H1 (cell line): ENCODE measurements around the gene BEAN1. TPM values are rescaled to one million over a fixed set of nuclear protein-coding genes. Genes with fewer than 3 reads are reported as not detected.

Experiments
- CTCF ChIA-PET: fragments of 300-600 bp; sonication (Branson Sonifier 250); formaldehyde crosslinking; loops from one replicate; lab custom pipeline; 2021; ENCODE audit not compliant: partially characterized antibody; lab: Charles Lee
- POLR2A ChIA-PET: fragments of 300-600 bp; sonication (Branson Sonifier 250); formaldehyde crosslinking; loops from one replicate; lab custom pipeline; 2021; ENCODE audit warnings: inconsistent platforms; ENCODE audit not compliant: partially characterized antibody; lab: Charles Lee
- DNase-seq, 2 experiments: peaks; one replicate each; pipeline versions ENCODE4 v3.0.0 to v3.0.0-alpha.2; 2010 to 2022; ENCODE audit warnings: low spot score in 2 of 2, low read depth in 1 of 2, mixed read lengths in 1 of 2
- FAIRE-seq: peaks from 2 replicates; lab custom pipeline; 2011; peaks lifted over from hg19 to GRCh38; lab: Jason Lieb, UNC
- H2AFZ ChIP-seq: 2 replicates; pipeline ENCODE4 v1.8.1; 2012; ENCODE audit warnings: low read length, inconsistent platforms
- H2AK5ac ChIP-seq: 2 replicates; pipeline ENCODE4 v1.6.1; 2013; ENCODE audit warnings: low read depth, low read length
- H2BK120ac ChIP-seq: replicated peaks from 2 replicates; pipeline ENCODE3; 2013; ENCODE audit warnings: low read depth, low read length, inconsistent platforms
- H2BK12ac ChIP-seq: 2 replicates; pipeline ENCODE4 v1.6.1; 2013; ENCODE audit warnings: low read depth, low read length
- H2BK15ac ChIP-seq: 2 replicates; pipeline ENCODE4 v1.6.1; 2013; ENCODE audit warnings: low read length
- H2BK20ac ChIP-seq: 2 replicates; pipeline ENCODE4 v1.6.1; 2013; ENCODE audit warnings: low read length
- H2BK5ac ChIP-seq: 2 replicates; pipeline ENCODE4 v1.6.1; 2013; ENCODE audit warnings: low read depth, low read length
- H3K14ac ChIP-seq: 2 replicates; pipeline ENCODE4 v1.6.1; 2013; ENCODE audit warnings: inconsistent platforms; ENCODE audit not compliant: insufficient read length
- H3K18ac ChIP-seq: 2 replicates; pipeline ENCODE4 v1.6.1; 2013; ENCODE audit warnings: low read length; ENCODE audit errors: extremely low read depth
- H3K23ac ChIP-seq: 2 replicates; pipeline ENCODE4 v1.6.1; 2013; ENCODE audit warnings: inconsistent platforms; ENCODE audit not compliant: insufficient read length
- H3K23me2 ChIP-seq: 2 replicates; pipeline ENCODE4 v1.6.1; 2013; ENCODE audit warnings: low read depth, low read length
- H3K27ac ChIP-seq: 2 replicates; pipeline ENCODE4 v1.6.1; 2011; ENCODE audit warnings: low read depth, low read length, inconsistent platforms
- H3K27me3 ChIP-seq, 4 experiments: replicated peaks in 1 of 4; 1 replicate in 1 of 4; 2 replicates in 3 of 4; pipeline versions ENCODE4 v1.6.1 to v1.8.1; 2011 to 2013; ENCODE audit warnings: low read length in 3 of 4, mild to moderate bottlenecking in 3 of 4, inconsistent platforms in 2 of 4, mixed read lengths in 2 of 4, moderate library complexity in 1 of 4; ENCODE audit not compliant: control insufficient read depth in 3 of 4, insufficient read depth in 3 of 4; ENCODE audit errors: extremely low read depth in 1 of 4
- H3K36me3 ChIP-seq, 4 experiments: 2 replicates each; pipeline versions ENCODE4 v1.6.1 to v1.8.1; 2011 to 2013; ENCODE audit warnings: mild to moderate bottlenecking in 4 of 4, low read length in 3 of 4, moderate library complexity in 2 of 4, control low read depth in 1 of 4, inconsistent platforms in 1 of 4; ENCODE audit not compliant: insufficient read depth in 4 of 4, control insufficient read depth in 2 of 4
- H3K4ac ChIP-seq: replicated peaks from 2 replicates; pipeline ENCODE3; 2013; ENCODE audit warnings: low read length, low read depth, mixed read lengths, inconsistent platforms; ENCODE audit not compliant: insufficient read length
- H3K4me1 ChIP-seq, 4 experiments: replicated peaks in 1 of 4; 1 replicate in 1 of 4; 2 replicates in 3 of 4; pipeline versions ENCODE4 v1.6.1 to v1.8.1; 2011 to 2013; ENCODE audit warnings: low read length in 3 of 4, inconsistent platforms in 2 of 4, mixed read lengths in 1 of 4; ENCODE audit not compliant: insufficient read depth in 4 of 4, control insufficient read depth in 3 of 4
- H3K4me2 ChIP-seq, 2 experiments: 2 replicates each; pipeline versions ENCODE4 v1.6.1 to v1.8.1; 2011 to 2013; ENCODE audit warnings: low read depth in 2 of 2, low read length in 2 of 2, control low read depth in 1 of 2, inconsistent platforms in 1 of 2, mild to moderate bottlenecking in 1 of 2; ENCODE audit not compliant: insufficient read depth in 1 of 2
- H3K4me3 ChIP-seq, 4 experiments: fragments of 200-600, 300-600 bp in 1 of 4; sonication (generic), shearing (Covaris generic), sonication (Bioruptor Twin) in 1 of 4; 2 replicates each; pipeline versions ENCODE4 v1.5.1 to v1.8.1; 2011 to 2016; ENCODE audit warnings: low read length in 4 of 4, low read depth in 3 of 4, control low read depth in 2 of 4, inconsistent platforms in 2 of 4, mild to moderate bottlenecking in 2 of 4, mixed read lengths in 1 of 4, moderate library complexity in 1 of 4; ENCODE audit not compliant: insufficient read depth in 2 of 4; ENCODE audit errors: extremely low read depth in 1 of 4
- H3K56ac ChIP-seq: replicated peaks from 2 replicates; pipeline ENCODE3; 2013; ENCODE audit warnings: low read depth, mild to moderate bottlenecking, mixed read lengths, low read length, inconsistent platforms; ENCODE audit not compliant: insufficient read length
- H3K79me1 ChIP-seq: 2 replicates; pipeline ENCODE4 v1.6.1; 2013; ENCODE audit warnings: low read depth, low read length, control low read depth
- H3K79me2 ChIP-seq, 2 experiments: 2 replicates each; pipeline versions ENCODE4 v1.6.1 to v1.8.1; 2012 to 2013; ENCODE audit warnings: low read length in 2 of 2, mild to moderate bottlenecking in 2 of 2, inconsistent platforms in 1 of 2; ENCODE audit not compliant: insufficient read depth in 2 of 2, control insufficient read depth in 1 of 2
- H3K9ac ChIP-seq, 4 experiments: replicated peaks in 1 of 4; 1 replicate in 1 of 4; 2 replicates in 3 of 4; pipeline versions ENCODE4 v1.6.1 to v1.8.1; 2011 to 2013; ENCODE audit warnings: low read depth in 3 of 4, low read length in 3 of 4, control low read depth in 2 of 4, mild to moderate bottlenecking in 2 of 4, moderate library complexity in 2 of 4, inconsistent platforms in 1 of 4; ENCODE audit errors: extremely low read depth in 1 of 4
- H3K9me3 ChIP-seq, 2 experiments: 2 replicates each; pipeline versions ENCODE4 v1.6.1 to v1.8.1; 2012 to 2013; ENCODE audit warnings: mild to moderate bottlenecking in 2 of 2, moderate library complexity in 2 of 2, control low read depth in 1 of 2, inconsistent platforms in 1 of 2, low read depth in 1 of 2, low read length in 1 of 2, mixed read lengths in 1 of 2; ENCODE audit not compliant: insufficient read depth in 2 of 2
- H4K20me1 ChIP-seq, 2 experiments: replicated peaks in 1 of 2; 2 replicates each; pipeline versions ENCODE3 to v1.8.1; 2011 to 2013; ENCODE audit warnings: inconsistent platforms in 2 of 2, low read length in 2 of 2, mild to moderate bottlenecking in 1 of 2; ENCODE audit not compliant: insufficient read depth in 2 of 2, control insufficient read depth in 1 of 2
- H4K5ac ChIP-seq: 2 replicates; pipeline ENCODE4 v1.6.1; 2013; ENCODE audit warnings: low read length, low read depth, mixed read lengths, inconsistent platforms; ENCODE audit not compliant: insufficient read length
- H4K8ac ChIP-seq: 2 replicates; pipeline ENCODE4 v1.8.0; 2013; ENCODE audit warnings: mild to moderate bottlenecking, moderate library complexity, low read length, inconsistent platforms; ENCODE audit not compliant: insufficient read depth; ENCODE audit errors: extremely low read depth
- H4K91ac ChIP-seq: replicated peaks from 2 replicates; pipeline ENCODE3; 2013; ENCODE audit warnings: low read length, mixed read lengths, inconsistent platforms; ENCODE audit not compliant: insufficient read length
- BACH1 ChIP-seq: IDR thresholded peaks from 2 replicates; pipeline ENCODE4 v1.6.1; 2012; ENCODE audit warnings: low read length, improper control_type of control experiment
- CEBPB ChIP-seq: IDR thresholded peaks from 2 replicates; pipeline ENCODE4 v1.6.1; 2012; ENCODE audit warnings: low read depth, low read length
- EGR1 ChIP-seq: IDR thresholded peaks from 2 replicates; pipeline ENCODE4 v1.6.1; 2011; ENCODE audit warnings: low read depth, low read length, borderline replicate concordance
- EZH2 ChIP-seq: fragments of 200-600 bp; sonication (generic); IDR thresholded peaks from 2 replicates; pipeline ENCODE4 v1.7.1; 2012; ENCODE audit warnings: low read depth, mild to moderate bottlenecking, moderate library complexity, low read length, inconsistent platforms; ENCODE audit not compliant: severe bottlenecking
- KDM4A ChIP-seq: IDR thresholded peaks from one replicate; pipeline ENCODE4 v1.7.1; 2012; ENCODE audit warnings: low read depth, mild to moderate bottlenecking, moderate library complexity, low read length, inconsistent platforms; ENCODE audit not compliant: severe bottlenecking
- NANOG ChIP-seq: IDR thresholded peaks from 2 replicates; pipeline ENCODE4 v1.6.1; 2011; ENCODE audit warnings: low read length, low read depth, mild to moderate bottlenecking, inconsistent platforms; ENCODE audit not compliant: insufficient read depth, poor library complexity, severe bottlenecking
- POLR2A ChIP-seq, 2 experiments: IDR thresholded peaks; 1 replicate in 1 of 2; 2 replicates in 1 of 2; pipeline ENCODE4 v1.6.1; 2011; ENCODE audit warnings: low read depth in 2 of 2, low read length in 2 of 2, mild to moderate bottlenecking in 2 of 2; ENCODE audit errors: control extremely low read depth in 1 of 2
- RFX5 ChIP-seq: IDR thresholded peaks from 2 replicates; pipeline ENCODE4 v1.6.1; 2011; ENCODE audit warnings: low read depth, low read length, improper control_type of control experiment, borderline replicate concordance
- RNF2 ChIP-seq: fragments of 200-900, 300-1000 bp; sonication (generic); IDR thresholded peaks from 2 replicates; pipeline ENCODE4 v1.7.1; 2016; ENCODE audit warnings: borderline replicate concordance, low read depth, mild to moderate bottlenecking, antibody characterized with exemption, low read length; ENCODE audit not compliant: poor library complexity, severe bottlenecking; ENCODE audit errors: missing control alignments
- SP1 ChIP-seq: IDR thresholded peaks from 2 replicates; pipeline ENCODE4 v1.6.1; 2011; ENCODE audit warnings: low read depth, low read length
- SRF ChIP-seq: IDR thresholded peaks from 2 replicates; pipeline ENCODE4 v1.6.1; 2011; ENCODE audit warnings: mild to moderate bottlenecking, low read depth, low read length, moderate library complexity
- WGBS, 2 experiments: shearing (Covaris generic) in 1 of 2; methylation state at CpG; one replicate each; pipeline versions ENCODE4 v1.1.6 to v1.1.7; 2013 to 2015; ENCODE audit warnings: low lambda C conversion rate in 2 of 2, mixed read lengths in 2 of 2, inconsistent platforms in 1 of 2, low coverage in 1 of 2, missing lambda C conversion rate in 1 of 2; ENCODE audit not compliant: insufficient replicate concordance in 2 of 2, insufficient coverage in 1 of 2, insufficient read length in 1 of 2; ENCODE audit errors: extremely low coverage in 1 of 2, missing lambda C conversion rate in 1 of 2; 5-methylcytosine and 5-hydroxymethylcytosine counted together
- polyA plus RNA-seq, 7 experiments: library from polyadenylated mRNA; depleted of rRNA in 3 of 7; stranded (reverse) in 5 of 7; unstranded in 2 of 7; fragments of >200 nt in 5 of 7; fragments of 200-250 nt in 2 of 7; gene quantifications; 1 replicate in 5 of 7; 2 replicates in 1 of 7; 4 replicates in 1 of 7; pipeline versions ENCODE4 v1.2.1 to v1.2.3, GENCODE V29; 2011 to 2013; ENCODE audit warnings: missing spikeins in 2 of 7, mixed read lengths in 2 of 7
- total RNA-seq: library from RNA; stranded (reverse); fragmentation: NEBNext Ultra II Directional; extraction: Animal tissue kit (Norgen Biotek cat#: 25700); gene quantifications from 2 replicates; pipeline ENCODE4 v1.2.1, GENCODE V29; 2021
- TF ChIP-seq, protein P1 (sequence below), 3 experiments: IDR thresholded peaks; 1 replicate in 2 of 3; 2 replicates in 1 of 3; pipeline versions ENCODE4 v1.5.1 to v1.6.1; 2011; ENCODE audit warnings: low read length in 3 of 3, mild to moderate bottlenecking in 3 of 3, inconsistent platforms in 2 of 3, low read depth in 1 of 3, moderate library complexity in 1 of 3; ENCODE audit not compliant: insufficient read depth in 1 of 3; ENCODE audit errors: control extremely low read depth in 1 of 3

The BEAN1 gene
- total and polyA plus RNA-seq, 2 of the 8 experiments (the other 6 are each of a cell fraction or from before 2014, with no cell fraction given), result 0.08 TPM; not detected in 1

GRCh38 chr16:66488505-66488904 is 61.4 kb downstream of the BEAN1 start:
- no peak overlapping the region for H2AFZ ChIP-seq
- no peak overlapping the region for H2BK20ac ChIP-seq
- no peak overlapping the region for H2BK15ac ChIP-seq
- H3K79me1 ChIP-seq, result no peaks in the 10 kb centered on the region
- H3K36me3 ChIP-seq, result no peaks in the 10 kb centered on the region; a peak in 1 of 8 replicates
- H4K91ac ChIP-seq, result no peak overlapping the region
- no peak overlapping the region for H4K8ac ChIP-seq
- H3K23ac ChIP-seq, result no peak overlapping the region
- no peaks in the 10 kb centered on the region for H4K20me1 ChIP-seq
- H3K56ac ChIP-seq, result no peak overlapping the region
- H3K4me1 ChIP-seq, result peaks cover 0 to 4% (median 2%) of the 10 kb centered on the region in 4 experiments; a peak in 3 of 7 replicates
- no peak overlapping the region for H2BK5ac ChIP-seq
- no peak overlapping the region for H2BK120ac ChIP-seq
- FAIRE-seq, result no peak
- WGBS, 2 experiments, result 82% methylated on average over 1 of the region's 1 CpG; no CpG with 5 or more reads in 1 of the 2 experiments
- H4K5ac ChIP-seq, result no peak overlapping the region
- no peak overlapping the region for H3K4me2 ChIP-seq
- H3K23me2 ChIP-seq, result no peaks in the 10 kb centered on the region; the same call in 1 of the 2 replicates
- no peak overlapping the region for H2BK12ac ChIP-seq
- no peak overlapping the region for H3K4ac ChIP-seq
- ChIA-PET CTCF (interaction anchor here (0.8 to 2.4 kb wide), 3 partner anchors 9 to 35 kb away, joined by 3 to 6 read pairs (median 4); no protein-coding TSS in a partner anchor), POLR2A (no interaction called here)
- H3K9me3 ChIP-seq, result peaks cover 0 to 3% of the 10 kb centered on the region in 2 experiments; a peak in 1 of 4 replicates
- H3K27ac ChIP-seq, result no peak overlapping the region
- no peaks in the 10 kb centered on the region for H3K79me2 ChIP-seq
- H3K14ac ChIP-seq, result no peak overlapping the region
- no peaks in the 10 kb centered on the region; a peak in 1 of 7 replicates for H3K27me3 ChIP-seq
- no peak overlapping the region for H3K4me3 ChIP-seq
- no peak overlapping the region for H3K18ac ChIP-seq
- DNase-seq, result no peak
- H3K9ac ChIP-seq, result no peak overlapping the region
- H2AK5ac ChIP-seq, result no peak overlapping the region
- TF ChIP-seq SP1, result no peak
- TF ChIP-seq EZH2, result no peak
- TF ChIP-seq KDM4A, result no peak
- TF ChIP-seq CEBPB, result no peak
- TF ChIP-seq NANOG, result no peak
- TF ChIP-seq RFX5, result no peak
- TF ChIP-seq BACH1, result no peak
- no peak for TF ChIP-seq POLR2A (IDR thresholded peaks at IDR 0.05; ENCODE audit: control extremely low read depth in 1 of 2, low read depth in 2 of 2, low read length in 2 of 2)
- TF ChIP-seq, protein P1, sequence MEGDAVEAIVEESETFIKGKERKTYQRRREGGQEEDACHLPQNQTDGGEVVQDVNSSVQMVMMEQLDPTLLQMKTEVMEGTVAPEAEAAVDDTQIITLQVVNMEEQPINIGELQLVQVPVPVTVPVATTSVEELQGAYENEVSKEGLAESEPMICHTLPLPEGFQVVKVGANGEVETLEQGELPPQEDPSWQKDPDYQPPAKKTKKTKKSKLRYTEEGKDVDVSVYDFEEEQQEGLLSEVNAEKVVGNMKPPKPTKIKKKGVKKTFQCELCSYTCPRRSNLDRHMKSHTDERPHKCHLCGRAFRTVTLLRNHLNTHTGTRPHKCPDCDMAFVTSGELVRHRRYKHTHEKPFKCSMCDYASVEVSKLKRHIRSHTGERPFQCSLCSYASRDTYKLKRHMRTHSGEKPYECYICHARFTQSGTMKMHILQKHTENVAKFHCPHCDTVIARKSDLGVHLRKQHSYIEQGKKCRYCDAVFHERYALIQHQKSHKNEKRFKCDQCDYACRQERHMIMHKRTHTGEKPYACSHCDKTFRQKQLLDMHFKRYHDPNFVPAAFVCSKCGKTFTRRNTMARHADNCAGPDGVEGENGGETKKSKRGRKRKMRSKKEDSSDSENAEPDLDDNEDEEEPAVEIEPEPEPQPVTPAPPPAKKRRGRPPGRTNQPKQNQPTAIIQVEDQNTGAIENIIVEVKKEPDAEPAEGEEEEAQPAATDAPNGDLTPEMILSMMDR (IDR thresholded peaks at IDR 0.05; ENCODE audit: control extremely low read depth in 1 of 3, insufficient read depth in 1 of 3, low read depth in 1 of 3, low read length in 3 of 3), result no peak
- TF ChIP-seq EGR1, result no peak
- TF ChIP-seq RNF2, result no peak
- no peak for TF ChIP-seq SRF
- TF ChIP-seq, all 59 proteins: peak for 0
